ENCODE results near the gene ZNF606.

The ZNF606 gene

DNA sequence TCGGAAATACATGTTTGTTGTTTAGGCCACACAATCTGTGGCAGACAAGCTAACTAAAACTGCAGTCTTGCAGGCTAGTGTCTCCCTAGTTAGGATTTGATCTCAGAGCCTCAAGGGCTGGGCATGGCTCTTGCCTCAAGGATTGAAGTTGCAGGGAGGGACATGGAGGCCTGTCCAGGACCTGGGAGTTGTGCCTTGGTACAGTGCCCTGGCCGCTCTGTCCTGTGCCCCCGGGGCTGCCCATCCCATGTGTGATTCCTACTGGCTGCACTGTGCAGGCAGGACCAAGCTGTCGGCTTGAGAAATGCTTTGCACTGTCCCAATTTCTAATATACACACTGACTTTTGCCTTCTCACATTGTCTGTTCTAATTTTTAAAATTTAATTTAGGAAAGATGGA lies 47.6 kb downstream of the ZNF606 start:
- no peaks in the 10 kb centered on the region for H3K36me3 ChIP-seq (ENCODE audit: insufficient read depth, low read length)
- H3K27ac ChIP-seq, result no peak overlapping the region
- H3K9ac ChIP-seq (ENCODE audit: insufficient read length), result no peak overlapping the region
- TF ChIP-seq EZH2 (IDR thresholded peaks at IDR 0.05) (no peak), POLR2AphosphoS5 (IDR thresholded peaks at IDR 0.05; ENCODE audit: borderline replicate concordance, low read depth, low read length) (no peak), FOXP2 (optimal IDR thresholded peaks at IDR 0.05; ENCODE audit: control extremely low read depth, extremely low read length, insufficient read depth) (no peak)
- no peak for DNase-seq (ENCODE audit: low read depth, low spot score)
- no peak overlapping the region for H3K4me3 ChIP-seq
- H3K9me3 ChIP-seq (ENCODE audit: low read depth, low read length), result no peaks in the 10 kb centered on the region

- Histone ChIP-seq H3K9me3 (ENCODE audit: low read depth, low read length) (peaks cover 7% of the 10 kb centered on the region; the same call in 1 of the 2 replicates), H3K9ac (ENCODE audit: insufficient read length) (no peak overlapping the region), H3K36me3 (ENCODE audit: insufficient read depth, low read length) (no peaks in the 10 kb centered on the region; the same call in 1 of the 2 replicates), H3K27ac (no peak overlapping the region), H3K4me3 (no peak overlapping the region)
- no peak for TF ChIP-seq EZH2 (IDR thresholded peaks at IDR 0.05)
- no peak for TF ChIP-seq FOXP2 (optimal IDR thresholded peaks at IDR 0.05; ENCODE audit: control extremely low read depth, extremely low read length, insufficient read depth)
- no peak for TF ChIP-seq POLR2AphosphoS5 (IDR thresholded peaks at IDR 0.05; ENCODE audit: borderline replicate concordance, low read depth, low read length)
- no peak for DNase-seq (ENCODE audit: low read depth, low spot score)
Observed at GRCh38 chr19:57949702-57950101, 52.9 kb downstream of the ZNF606 start.

DNA sequence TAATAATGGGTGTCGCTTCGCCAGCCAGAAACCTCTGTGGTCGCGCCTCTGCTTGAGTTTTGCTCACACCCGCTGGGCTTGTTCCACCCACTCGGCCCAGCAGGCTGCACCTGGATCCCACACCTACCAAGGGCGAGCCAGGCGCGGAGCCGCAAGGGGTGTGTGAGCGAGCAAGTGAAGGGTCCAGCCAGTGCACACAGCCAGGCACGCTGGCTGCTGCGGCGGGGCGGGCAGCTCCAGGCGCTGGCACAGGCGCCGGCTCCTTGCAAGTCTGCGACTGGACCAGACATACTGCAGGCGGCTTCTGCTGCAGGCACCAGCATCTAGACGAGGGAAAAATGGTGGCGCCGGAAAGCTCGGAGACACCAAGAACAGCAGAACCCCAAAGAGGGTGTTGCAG lies 53.3 kb downstream of the ZNF606 start:
- H3K27ac ChIP-seq, result no peak overlapping the region
- no peaks in the 10 kb centered on the region; the same call in 1 of the 2 replicates for H3K36me3 ChIP-seq (ENCODE audit: insufficient read depth, low read length)
- no peak overlapping the region for H3K4me3 ChIP-seq
- TF ChIP-seq POLR2AphosphoS5 (IDR thresholded peaks at IDR 0.05; ENCODE audit: borderline replicate concordance, low read depth, low read length) (no peak), FOXP2 (optimal IDR thresholded peaks at IDR 0.05; ENCODE audit: control extremely low read depth, extremely low read length, insufficient read depth) (no peak), EZH2 (IDR thresholded peaks at IDR 0.05) (no peak)
- peaks cover 7% of the 10 kb centered on the region; the same call in 1 of the 2 replicates for H3K9me3 ChIP-seq (ENCODE audit: low read depth, low read length)
- DNase-seq (ENCODE audit: low read depth, low spot score), result no peak
- no peak overlapping the region for H3K9ac ChIP-seq (ENCODE audit: insufficient read length)

- peaks cover 17% of the 10 kb centered on the region for H3K36me3 ChIP-seq (ENCODE audit: insufficient read depth, low read length)
- peak within 1 kb of the TSS; percentile 85 for H3K4me3 ChIP-seq
- H3K9me3 ChIP-seq (ENCODE audit: low read depth, low read length), result peaks cover 11% of the 10 kb centered on the region
- peak within 1 kb of the TSS; percentile 90 for H3K9ac ChIP-seq (ENCODE audit: insufficient read length)
- TF ChIP-seq FOXP2 (optimal IDR thresholded peaks at IDR 0.05; ENCODE audit: control extremely low read depth, extremely low read length, insufficient read depth) (no peak), POLR2AphosphoS5 (IDR thresholded peaks at IDR 0.05; ENCODE audit: borderline replicate concordance, low read depth, low read length) (peak; percentile 59), EZH2 (IDR thresholded peaks at IDR 0.05) (no peak)
- peak within 1 kb of the TSS; percentile 33; the same call in 1 of the 2 replicates for H3K27ac ChIP-seq
- peak; percentile 74 for DNase-seq (ENCODE audit: low read depth, low spot score)
Observed at GRCh38 chr19:57947419-57948134, 55.0 kb downstream of the ZNF606 start, which contains the start of gene ZNF256. TSS of gene ZNF256 (minus strand) at chr19:57947706. CDS start at chr19:57947474, 232 bp downstream.

- TF ChIP-seq FOXP2 (optimal IDR thresholded peaks at IDR 0.05; ENCODE audit: control extremely low read depth, extremely low read length, insufficient read depth) (no peak), EZH2 (IDR thresholded peaks at IDR 0.05) (no peak), POLR2AphosphoS5 (IDR thresholded peaks at IDR 0.05; ENCODE audit: borderline replicate concordance, low read depth, low read length) (no peak)
- peaks cover 22% of the 10 kb centered on the region for H3K36me3 ChIP-seq (ENCODE audit: insufficient read depth, low read length)
- peaks cover 16% of the 10 kb centered on the region for H3K9me3 ChIP-seq (ENCODE audit: low read depth, low read length)
- peak overlapping the region; percentile 85 for H3K4me3 ChIP-seq
- no peak for DNase-seq (ENCODE audit: low read depth, low spot score)
- H3K9ac ChIP-seq (ENCODE audit: insufficient read length), result peak overlapping the region; percentile 90
- 0 out of 2 replicates have a peak overlapping the region, but pooled peaks have one; percentile 33 for H3K27ac ChIP-seq
Observed at GRCh38 chr19:57947088-57947418, 55.6 kb downstream of the ZNF606 start.

DNA sequence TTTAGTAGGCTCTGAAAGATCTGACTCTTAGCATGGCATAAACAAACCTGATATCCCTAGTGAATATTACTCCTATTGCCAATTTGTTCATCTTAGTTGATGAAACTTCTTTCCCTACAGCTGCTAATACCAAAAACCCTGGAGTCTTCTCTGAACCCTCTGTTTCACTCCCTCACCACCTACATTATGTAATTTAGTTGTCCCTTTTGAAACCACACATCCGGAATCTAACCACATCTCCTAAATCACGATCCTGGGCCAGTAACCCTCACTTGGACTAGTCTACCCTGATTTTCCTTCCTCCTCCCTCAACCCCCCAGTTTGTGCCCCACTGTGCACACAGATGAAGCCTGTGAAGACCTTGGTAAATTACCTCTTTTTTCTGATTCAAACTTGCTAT lies 56.3 kb downstream of the ZNF606 start:
- no peak for DNase-seq (ENCODE audit: low read depth, low spot score)
- Histone ChIP-seq H3K9ac (ENCODE audit: insufficient read length) (no peak overlapping the region), H3K4me3 (peak overlapping the region; percentile 85)

DNA sequence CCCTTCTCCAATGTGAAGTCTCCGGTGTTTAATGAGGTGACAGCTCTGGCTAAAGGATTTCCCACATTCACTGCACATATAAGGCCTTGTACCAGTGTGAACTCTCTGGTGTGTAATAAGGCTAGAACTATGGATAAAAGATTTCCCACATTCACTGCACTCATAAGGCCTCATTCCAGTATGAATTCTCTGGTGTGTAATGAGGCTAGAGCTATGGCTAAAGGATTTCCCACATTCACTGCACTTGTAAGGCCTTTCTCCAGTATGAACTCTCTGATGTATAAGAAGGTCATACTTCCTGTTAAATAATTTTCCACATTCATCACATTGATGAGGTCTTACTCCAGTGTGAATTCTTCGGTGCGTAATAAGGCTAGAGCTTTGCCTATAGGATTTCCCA lies 61.0 kb downstream of the ZNF606 start:
- no peak overlapping the region for H3K27ac ChIP-seq
- TF ChIP-seq FOXP2 (optimal IDR thresholded peaks at IDR 0.05; ENCODE audit: control extremely low read depth, extremely low read length, insufficient read depth) (no peak), EZH2 (IDR thresholded peaks at IDR 0.05) (no peak), POLR2AphosphoS5 (IDR thresholded peaks at IDR 0.05; ENCODE audit: borderline replicate concordance, low read depth, low read length) (no peak)
- H3K9ac ChIP-seq (ENCODE audit: insufficient read length), result no peak overlapping the region
- H3K4me3 ChIP-seq, result no peak overlapping the region
- H3K36me3 ChIP-seq (ENCODE audit: insufficient read depth, low read length), result peaks cover 45% of the 10 kb centered on the region
- no peak for DNase-seq (ENCODE audit: low read depth, low spot score)
- peaks cover 20% of the 10 kb centered on the region for H3K9me3 ChIP-seq (ENCODE audit: low read depth, low read length)

More for the DNA sequence above, 56.3 kb downstream of the ZNF606 start:
- Histone ChIP-seq H3K36me3 (ENCODE audit: insufficient read depth, low read length) (peaks cover 29% of the 10 kb centered on the region), H3K27ac (no peak overlapping the region), H3K9me3 (ENCODE audit: low read depth, low read length) (peaks cover 22% of the 10 kb centered on the region)
- no peak for TF ChIP-seq EZH2 (IDR thresholded peaks at IDR 0.05)
- TF ChIP-seq POLR2AphosphoS5 (IDR thresholded peaks at IDR 0.05; ENCODE audit: borderline replicate concordance, low read depth, low read length), result no peak
- no peak for TF ChIP-seq FOXP2 (optimal IDR thresholded peaks at IDR 0.05; ENCODE audit: control extremely low read depth, extremely low read length, insufficient read depth)

DNA sequence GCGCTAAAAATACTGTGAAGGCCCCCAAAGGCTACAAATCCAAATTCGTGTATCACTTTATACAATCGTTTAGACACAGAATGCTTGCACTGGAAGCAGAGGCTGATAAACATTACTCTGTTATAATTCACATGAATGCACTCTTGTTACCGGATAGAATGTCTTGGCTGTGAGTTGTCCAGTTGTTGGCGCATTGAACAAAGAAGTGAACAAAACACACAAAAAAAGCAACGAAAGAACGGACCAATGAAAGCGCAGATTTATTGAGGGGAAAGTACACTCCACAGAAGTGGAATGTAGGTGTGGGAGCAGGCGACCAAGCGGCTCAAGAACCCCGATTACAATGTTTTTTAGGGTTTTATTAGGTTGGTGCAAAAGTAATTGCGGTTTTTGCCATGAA lies 66.9 kb downstream of the ZNF606 start:
- no peaks in the 10 kb centered on the region; the same call in 1 of the 2 replicates for H3K9me3 ChIP-seq (ENCODE audit: low read depth, low read length)
- H3K9ac ChIP-seq (ENCODE audit: insufficient read length), result no peak overlapping the region
- H3K4me3 ChIP-seq, result no peak overlapping the region
- H3K36me3 ChIP-seq (ENCODE audit: insufficient read depth, low read length), result peaks cover 10% of the 10 kb centered on the region
- no peak for TF ChIP-seq POLR2AphosphoS5 (IDR thresholded peaks at IDR 0.05; ENCODE audit: borderline replicate concordance, low read depth, low read length)
- TF ChIP-seq FOXP2 (optimal IDR thresholded peaks at IDR 0.05; ENCODE audit: control extremely low read depth, extremely low read length, insufficient read depth), result no peak
- no peak for TF ChIP-seq EZH2 (IDR thresholded peaks at IDR 0.05)
- no peak overlapping the region for H3K27ac ChIP-seq
- DNase-seq (ENCODE audit: low read depth, low spot score), result no peak

All from SK-N-MC (cell line).